GM12874 (cell line): ENCODE results near the gene PIGR.

Source experiments
- TF ChIP-seq, protein P1 (sequence below): IDR thresholded peaks from 2 replicates; pipeline ENCODE4 v1.5.1; 2011; ENCODE audit warnings: low read depth, mild to moderate bottlenecking, control low read depth, low read length, moderate library complexity; ENCODE audit not compliant: insufficient read depth

The PIGR gene

DNA sequence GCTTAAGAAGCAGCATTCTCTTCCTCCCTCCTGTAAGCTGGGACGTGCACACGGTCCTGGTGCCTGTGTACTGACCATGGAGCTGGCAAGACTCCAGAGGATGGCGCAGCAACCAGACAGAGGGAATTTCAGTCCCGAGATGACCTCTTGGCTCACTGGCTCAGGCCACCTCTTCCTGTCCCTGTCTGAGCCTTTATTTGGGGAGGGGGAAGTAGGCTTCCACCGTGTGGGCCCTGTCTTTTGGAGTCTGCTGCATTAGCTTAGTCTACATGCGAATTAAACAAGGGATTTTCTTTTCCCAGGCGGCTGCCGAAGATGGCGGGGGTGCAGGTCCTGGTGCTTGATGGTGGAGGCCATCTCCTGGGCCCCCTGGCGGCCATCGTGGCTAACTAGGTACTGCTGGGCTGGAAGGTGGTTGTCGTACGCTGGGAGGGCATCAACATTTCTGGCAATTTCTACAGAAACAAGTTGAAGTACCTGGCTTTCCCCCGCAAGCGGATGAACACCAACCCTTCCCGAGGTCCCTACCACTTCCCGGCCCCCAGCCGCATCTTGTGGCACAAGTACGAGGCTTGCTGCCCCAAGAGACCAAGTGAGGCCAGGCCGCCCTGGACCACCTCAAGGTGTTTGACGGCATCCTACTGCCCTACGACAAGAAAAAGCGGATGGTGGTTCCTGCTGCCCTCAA lies 38.8 kb downstream of the PIGR start:
- TF ChIP-seq, protein P1, sequence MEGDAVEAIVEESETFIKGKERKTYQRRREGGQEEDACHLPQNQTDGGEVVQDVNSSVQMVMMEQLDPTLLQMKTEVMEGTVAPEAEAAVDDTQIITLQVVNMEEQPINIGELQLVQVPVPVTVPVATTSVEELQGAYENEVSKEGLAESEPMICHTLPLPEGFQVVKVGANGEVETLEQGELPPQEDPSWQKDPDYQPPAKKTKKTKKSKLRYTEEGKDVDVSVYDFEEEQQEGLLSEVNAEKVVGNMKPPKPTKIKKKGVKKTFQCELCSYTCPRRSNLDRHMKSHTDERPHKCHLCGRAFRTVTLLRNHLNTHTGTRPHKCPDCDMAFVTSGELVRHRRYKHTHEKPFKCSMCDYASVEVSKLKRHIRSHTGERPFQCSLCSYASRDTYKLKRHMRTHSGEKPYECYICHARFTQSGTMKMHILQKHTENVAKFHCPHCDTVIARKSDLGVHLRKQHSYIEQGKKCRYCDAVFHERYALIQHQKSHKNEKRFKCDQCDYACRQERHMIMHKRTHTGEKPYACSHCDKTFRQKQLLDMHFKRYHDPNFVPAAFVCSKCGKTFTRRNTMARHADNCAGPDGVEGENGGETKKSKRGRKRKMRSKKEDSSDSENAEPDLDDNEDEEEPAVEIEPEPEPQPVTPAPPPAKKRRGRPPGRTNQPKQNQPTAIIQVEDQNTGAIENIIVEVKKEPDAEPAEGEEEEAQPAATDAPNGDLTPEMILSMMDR: no peak

DNA sequence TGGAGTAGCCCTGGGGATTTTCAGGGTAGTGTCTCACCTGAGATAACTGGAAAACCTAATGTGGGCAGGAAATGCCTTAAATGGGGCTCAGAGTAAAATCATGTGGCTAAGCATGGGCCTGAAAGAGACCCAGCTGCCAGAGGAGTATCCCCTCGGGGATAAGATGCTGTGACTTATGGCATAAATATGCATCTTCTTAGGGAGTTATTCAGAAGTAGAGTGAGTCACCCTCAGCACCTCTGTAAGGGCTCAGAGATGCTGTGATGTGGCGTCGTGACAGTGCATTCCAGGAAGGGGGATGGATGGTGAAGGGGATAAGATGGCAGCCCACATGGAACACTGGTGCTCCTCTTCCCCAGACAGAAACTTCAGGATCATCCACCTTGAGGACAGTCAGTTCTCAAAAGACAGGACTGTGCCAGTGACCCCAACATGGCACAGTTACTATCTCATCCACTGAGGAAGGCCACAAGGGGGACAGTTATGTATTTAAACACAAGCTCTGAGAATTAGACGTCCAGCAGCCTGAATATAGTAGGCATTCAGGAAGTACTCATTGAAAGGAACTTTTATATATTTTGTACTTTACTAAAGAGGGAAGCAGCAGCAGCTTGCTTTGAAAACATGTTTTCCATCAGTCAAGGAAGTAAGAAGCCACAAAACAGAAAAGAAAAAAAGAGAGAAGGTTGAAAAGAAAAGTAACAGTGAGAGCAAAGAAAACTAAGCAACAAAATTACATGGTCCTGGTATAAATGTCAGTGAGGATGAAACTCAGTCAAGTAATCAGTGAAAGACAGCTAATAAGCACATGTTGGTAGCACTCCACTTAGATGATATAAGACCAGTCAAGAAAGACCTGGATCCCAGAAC lies 40.7 kb downstream of the PIGR start:
- TF ChIP-seq, protein P1: no peak

GRCh38 chr1:206904423-206905142 lies 41.7 kb downstream of the PIGR start:
- TF ChIP-seq, protein P1: no peak

DNA sequence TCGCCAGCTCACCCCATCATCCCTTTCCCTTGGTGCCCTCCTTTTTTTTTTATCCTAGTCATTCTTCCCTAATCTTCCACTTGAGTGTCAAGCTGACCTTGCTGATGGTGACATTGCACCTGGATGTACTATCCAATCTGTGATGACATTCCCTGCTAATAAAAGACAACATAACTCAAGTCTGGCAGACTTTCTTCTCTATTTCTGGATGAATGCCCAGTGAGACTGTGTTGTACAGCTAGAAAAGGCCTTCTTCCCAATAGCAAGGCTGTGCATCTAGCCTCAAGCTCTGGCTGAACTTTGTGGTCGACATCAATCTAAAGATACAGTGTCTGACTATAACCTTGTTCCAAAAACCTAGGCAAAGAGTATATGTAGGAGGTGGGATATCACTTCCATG lies 42.6 kb downstream of the PIGR start:
- TF ChIP-seq, protein P1: no peak

- TF ChIP-seq, protein P1: no peak
These were observed 43.6 kb downstream of the PIGR start for GRCh38 chr1:206902702-206903101.

GRCh38 chr1:206901944-206902343 lies 44.3 kb downstream of the PIGR start:
- TF ChIP-seq, protein P1: no peak

GRCh38 chr1:206900149-206900548 lies 46.1 kb downstream of the PIGR start:
- TF ChIP-seq, protein P1: no peak
